Gastroesophageal sphincter (tissue), 3 donors: ENCODE results near the gene PTPRK.

Experiments used
- POLR2A ChIP-seq, 2 donors: fragments of 450-650 bp; IDR thresholded peaks; one replicate each; pipeline ENCODE4 v1.6.1; 2017; ENCODE audit warnings: antibody characterized with exemption in 2 of 2, mild to moderate bottlenecking in 2 of 2, moderate library complexity in 1 of 2
- TF ChIP-seq, protein P1 (sequence below), 4 experiments: fragments of 200-600 bp in 2 of 4; fragments of 450-650 bp in 2 of 4; sonication (generic) in 1 of 4; IDR thresholded peaks; one replicate each; pipeline ENCODE4 v1.5.1; 2017 to 2019; ENCODE audit warnings: antibody characterized with exemption in 4 of 4, mild to moderate bottlenecking in 2 of 4, moderate library complexity in 2 of 4

DNA sequence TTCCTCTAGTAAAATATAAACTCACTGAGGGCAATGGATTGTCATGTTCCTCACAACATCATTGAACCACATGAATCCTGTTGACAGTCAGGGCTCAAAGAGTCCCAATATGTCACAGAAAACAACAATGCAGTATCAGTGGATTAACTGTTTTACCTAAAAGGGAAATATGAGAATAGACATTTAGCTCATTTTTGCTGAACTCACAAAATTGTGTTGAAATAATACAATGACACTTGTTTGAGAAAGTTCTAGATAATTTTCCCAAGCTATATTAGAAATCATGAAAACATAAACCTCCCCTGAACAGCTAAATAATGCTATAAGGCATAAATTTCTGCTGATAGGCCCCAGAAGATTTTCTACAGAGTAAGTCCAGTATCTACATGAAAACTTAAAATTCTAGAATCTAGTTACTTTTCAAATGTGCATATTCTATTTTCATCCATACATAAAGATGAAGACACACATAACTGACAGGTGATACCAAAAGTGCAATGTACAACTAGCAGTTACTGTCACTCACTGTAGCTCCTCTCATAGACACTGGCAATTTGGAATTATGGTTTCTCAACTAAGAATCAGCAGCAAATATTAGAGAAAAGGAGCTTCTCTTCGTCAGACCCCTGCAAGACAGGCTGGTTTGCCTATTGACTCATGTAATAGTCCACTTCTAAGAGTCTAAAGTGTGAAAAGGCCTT is 269.9 kb downstream of the PTPRK start:
- no peak for TF ChIP-seq POLR2A (IDR thresholded peaks at IDR 0.05)
- TF ChIP-seq, protein P1, sequence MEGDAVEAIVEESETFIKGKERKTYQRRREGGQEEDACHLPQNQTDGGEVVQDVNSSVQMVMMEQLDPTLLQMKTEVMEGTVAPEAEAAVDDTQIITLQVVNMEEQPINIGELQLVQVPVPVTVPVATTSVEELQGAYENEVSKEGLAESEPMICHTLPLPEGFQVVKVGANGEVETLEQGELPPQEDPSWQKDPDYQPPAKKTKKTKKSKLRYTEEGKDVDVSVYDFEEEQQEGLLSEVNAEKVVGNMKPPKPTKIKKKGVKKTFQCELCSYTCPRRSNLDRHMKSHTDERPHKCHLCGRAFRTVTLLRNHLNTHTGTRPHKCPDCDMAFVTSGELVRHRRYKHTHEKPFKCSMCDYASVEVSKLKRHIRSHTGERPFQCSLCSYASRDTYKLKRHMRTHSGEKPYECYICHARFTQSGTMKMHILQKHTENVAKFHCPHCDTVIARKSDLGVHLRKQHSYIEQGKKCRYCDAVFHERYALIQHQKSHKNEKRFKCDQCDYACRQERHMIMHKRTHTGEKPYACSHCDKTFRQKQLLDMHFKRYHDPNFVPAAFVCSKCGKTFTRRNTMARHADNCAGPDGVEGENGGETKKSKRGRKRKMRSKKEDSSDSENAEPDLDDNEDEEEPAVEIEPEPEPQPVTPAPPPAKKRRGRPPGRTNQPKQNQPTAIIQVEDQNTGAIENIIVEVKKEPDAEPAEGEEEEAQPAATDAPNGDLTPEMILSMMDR (IDR thresholded peaks at IDR 0.05), result no peak
